ENCODE measurements around the gene CDK13. TPM values are rescaled to one million over a fixed set of nuclear protein-coding genes. Genes with fewer than 3 reads are reported as not detected.
"Not testable (repeated sequence)": the region's sequence is repeated elsewhere in the genome, so short reads cannot be mapped to it uniquely, and the experiment has no call there.

CDK13 gene
- polyA plus RNA-seq, 3 donors = 8.8 to 25.7 (median 11.2) TPM

DNA sequence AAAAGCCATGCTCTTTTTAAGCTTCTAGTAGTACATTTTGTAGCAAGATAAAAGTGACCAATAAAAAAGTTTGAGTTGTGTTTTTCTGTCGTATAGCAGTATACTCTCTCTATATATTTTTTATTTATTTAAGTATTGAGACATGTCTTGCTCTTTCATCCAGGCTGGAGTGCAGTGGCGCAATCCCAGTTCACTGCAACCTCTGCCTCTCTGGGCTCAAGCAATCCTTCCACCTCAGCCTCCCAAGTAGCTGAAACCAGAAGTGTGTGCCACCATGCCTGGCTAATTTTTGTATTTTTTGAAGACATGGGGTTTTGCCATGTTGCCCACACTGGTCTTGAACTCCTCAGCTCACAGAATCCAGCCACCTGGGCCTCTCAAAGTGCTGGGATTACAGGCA is 187.5 kb downstream of the CDK13 start:
- TF ChIP-seq, protein P1, sequence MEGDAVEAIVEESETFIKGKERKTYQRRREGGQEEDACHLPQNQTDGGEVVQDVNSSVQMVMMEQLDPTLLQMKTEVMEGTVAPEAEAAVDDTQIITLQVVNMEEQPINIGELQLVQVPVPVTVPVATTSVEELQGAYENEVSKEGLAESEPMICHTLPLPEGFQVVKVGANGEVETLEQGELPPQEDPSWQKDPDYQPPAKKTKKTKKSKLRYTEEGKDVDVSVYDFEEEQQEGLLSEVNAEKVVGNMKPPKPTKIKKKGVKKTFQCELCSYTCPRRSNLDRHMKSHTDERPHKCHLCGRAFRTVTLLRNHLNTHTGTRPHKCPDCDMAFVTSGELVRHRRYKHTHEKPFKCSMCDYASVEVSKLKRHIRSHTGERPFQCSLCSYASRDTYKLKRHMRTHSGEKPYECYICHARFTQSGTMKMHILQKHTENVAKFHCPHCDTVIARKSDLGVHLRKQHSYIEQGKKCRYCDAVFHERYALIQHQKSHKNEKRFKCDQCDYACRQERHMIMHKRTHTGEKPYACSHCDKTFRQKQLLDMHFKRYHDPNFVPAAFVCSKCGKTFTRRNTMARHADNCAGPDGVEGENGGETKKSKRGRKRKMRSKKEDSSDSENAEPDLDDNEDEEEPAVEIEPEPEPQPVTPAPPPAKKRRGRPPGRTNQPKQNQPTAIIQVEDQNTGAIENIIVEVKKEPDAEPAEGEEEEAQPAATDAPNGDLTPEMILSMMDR (IDR thresholded peaks at IDR 0.05) = no peak
- H3K9ac ChIP-seq (ENCODE audit: insufficient read depth, low read length, poor library complexity, severe bottlenecking) = no peak overlapping the region
- no peaks in the 10 kb centered on the region for H3K36me3 ChIP-seq (replicated peaks in 1 of 2; ENCODE audit: control insufficient read depth in 1 of 2, insufficient read depth in 2 of 2, low read length in 2 of 2)
- H3K27ac ChIP-seq (ENCODE audit: low read depth in 1 of 2, low read length in 2 of 2) = no peak overlapping the region
- H3K4me3 ChIP-seq (replicated peaks in 1 of 3; ENCODE audit: low read depth in 2 of 3, low read length in 3 of 3) = no peak overlapping the region
- DNase-seq = no peak
- H3K27me3 Mint-ChIP-seq (ENCODE audit: low read depth in 3 of 3) = peaks cover 16 to 28% (median 25%) of the 10 kb centered on the region in 3 donors
- peaks cover 3 to 19% of the 10 kb centered on the region in 2 donors for H3K27me3 ChIP-seq (ENCODE audit: control insufficient read depth in 2 of 2, insufficient read depth in 2 of 2, low read length in 2 of 2)
- H3K9me3 Mint-ChIP-seq = peaks cover 0 to 15% (median 9%) of the 10 kb centered on the region in 7 donors
- no CpG with 5 or more reads among the region's 2 CpGs for WGBS (ENCODE audit: insufficient coverage)
- no peak overlapping the region for H2AFZ ChIP-seq (ENCODE audit: insufficient read depth, low read depth, low read length, poor library complexity, severe bottlenecking)
- peaks cover 12 to 18% of the 10 kb centered on the region in 2 donors for H3K4me1 ChIP-seq (ENCODE audit: control insufficient read depth in 1 of 2, insufficient read depth in 2 of 2, low read length in 2 of 2)
- H3K27ac Mint-ChIP-seq = no peak overlapping the region
- H3K4me1 Mint-ChIP-seq = peaks cover 16% of the 10 kb centered on the region
- H3K36me3 Mint-ChIP-seq = no peaks in the 10 kb centered on the region
- H3K79me2 ChIP-seq (ENCODE audit: insufficient read depth, low read length) = peaks cover 19% of the 10 kb centered on the region
- peaks cover 0 to 2% of the 10 kb centered on the region in 2 donors for H3K9me3 ChIP-seq (replicated peaks in 1 of 2; ENCODE audit: control insufficient read depth in 1 of 2, insufficient read depth in 1 of 2, low read length in 2 of 2)
- peaks cover 4% of the 10 kb centered on the region for H4K20me1 ChIP-seq (ENCODE audit: insufficient read depth, low read length)
- H3K4me2 ChIP-seq (replicated peaks; ENCODE audit: extremely low read depth, low read length, poor library complexity, severe bottlenecking) = no peak overlapping the region
- no peak overlapping the region for H3K4me3 Mint-ChIP-seq
- intact Hi-C loops (cut with micrococcal nuclease) = loop anchor here (10.0 kb wide), 1 partner anchor 183 kb away; the partner anchor contains the start of gene CDK13 (in 2 of the 2)

DNA sequence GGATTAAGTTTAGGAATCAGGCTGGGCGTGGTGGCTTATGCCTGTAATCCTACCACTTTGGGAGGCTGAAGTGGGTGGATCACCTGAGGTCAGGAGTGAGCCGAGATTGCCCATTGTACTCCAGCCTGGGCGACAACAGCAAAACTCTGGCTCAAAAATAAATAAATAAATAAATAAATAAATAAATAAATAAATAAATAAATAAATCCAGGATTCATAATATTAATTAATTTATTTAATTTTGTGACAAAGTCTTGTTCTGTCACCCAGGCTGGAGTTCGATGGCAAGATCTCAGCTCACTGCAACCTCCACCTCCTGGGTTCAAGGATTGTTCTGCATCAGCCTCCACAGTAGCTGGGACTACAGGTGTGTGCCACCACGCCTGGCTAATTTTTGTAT is 188.9 kb downstream of the CDK13 start:
- Mint-ChIP-seq H3K4me3 (no peak overlapping the region), H3K27me3 (ENCODE audit: low read depth in 3 of 3) (peaks cover 16 to 28% (median 25%) of the 10 kb centered on the region in 3 donors)
- intact Hi-C loops (cut with micrococcal nuclease) = loop anchor here (10.0 kb wide), 1 partner anchor 184 kb away; the partner anchor contains the start of gene CDK13 (in 2 of the 2)

DNA sequence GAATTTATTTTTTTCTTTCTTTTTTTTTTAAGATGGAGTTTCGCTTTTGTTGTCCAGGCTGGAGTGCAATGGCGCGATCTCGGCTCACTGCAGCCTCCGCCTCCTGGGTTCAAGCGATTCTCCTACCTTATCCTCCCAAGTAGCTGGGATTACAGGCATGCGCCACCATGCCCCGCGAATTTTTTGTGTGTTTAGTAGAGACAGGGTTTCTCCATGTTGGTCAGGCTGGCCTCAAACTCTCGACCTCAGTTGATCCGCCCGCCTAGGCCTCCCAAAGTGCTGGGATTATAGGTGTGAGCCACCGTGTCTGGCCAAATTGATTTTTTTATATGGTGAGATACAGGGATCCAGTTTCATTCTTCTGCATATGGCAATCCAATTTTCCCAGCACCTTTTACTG is 189.8 kb downstream of the CDK13 start:
- H3K4me2 ChIP-seq (replicated peaks; ENCODE audit: extremely low read depth, low read length, poor library complexity, severe bottlenecking); DNase-seq; H3K36me3 Mint-ChIP-seq; H3K27ac ChIP-seq (ENCODE audit: low read depth in 1 of 2, low read length in 2 of 2); H4K20me1 ChIP-seq (ENCODE audit: insufficient read depth, low read length); H3K79me2 ChIP-seq (ENCODE audit: insufficient read depth, low read length); H3K4me1 ChIP-seq (ENCODE audit: control insufficient read depth in 1 of 2, insufficient read depth in 2 of 2, low read length in 2 of 2); H3K9me3 ChIP-seq (replicated peaks in 1 of 2; ENCODE audit: control insufficient read depth in 1 of 2, insufficient read depth in 1 of 2, low read length in 2 of 2); H3K4me1 Mint-ChIP-seq; H3K9ac ChIP-seq (ENCODE audit: insufficient read depth, low read length, poor library complexity, severe bottlenecking); H3K27ac Mint-ChIP-seq; H3K36me3 ChIP-seq (replicated peaks in 1 of 2; ENCODE audit: control insufficient read depth in 1 of 2, insufficient read depth in 2 of 2, low read length in 2 of 2); H2AFZ ChIP-seq (ENCODE audit: insufficient read depth, low read depth, low read length, poor library complexity, severe bottlenecking); H3K4me3 ChIP-seq (replicated peaks in 1 of 3; ENCODE audit: low read depth in 2 of 3, low read length in 3 of 3); H3K4me3 Mint-ChIP-seq: not testable (repeated sequence)
- intact Hi-C loops (cut with micrococcal nuclease) = loop anchor here (10.0 kb wide), 1 partner anchor 185 kb away; the partner anchor contains the start of gene CDK13 (in 2 of the 2)
- peaks cover 3 to 19% of the 10 kb centered on the region in 2 donors for H3K27me3 ChIP-seq (ENCODE audit: control insufficient read depth in 2 of 2, insufficient read depth in 2 of 2, low read length in 2 of 2)
- H3K9me3 Mint-ChIP-seq = peaks cover 0 to 19% (median 9%) of the 10 kb centered on the region in 7 donors
- WGBS (ENCODE audit: insufficient coverage) = no CpG with 5 or more reads among the region's 13 CpGs
- H3K27me3 Mint-ChIP-seq (ENCODE audit: low read depth in 3 of 3) = peaks cover 16 to 29% (median 25%) of the 10 kb centered on the region in 3 donors

More for the DNA sequence above, 188.9 kb downstream of the CDK13 start:
- no peak overlapping the region for H3K9ac ChIP-seq (ENCODE audit: insufficient read depth, low read length, poor library complexity, severe bottlenecking)
- H3K36me3 ChIP-seq (replicated peaks in 1 of 2; ENCODE audit: control insufficient read depth in 1 of 2, insufficient read depth in 2 of 2, low read length in 2 of 2) = no peaks in the 10 kb centered on the region
- H3K4me1 Mint-ChIP-seq = peaks cover 6% of the 10 kb centered on the region
- TF ChIP-seq, protein P1 (IDR thresholded peaks at IDR 0.05) = no peak
- H4K20me1 ChIP-seq (ENCODE audit: insufficient read depth, low read length) = no peaks in the 10 kb centered on the region
- WGBS (ENCODE audit: insufficient coverage) = 90% methylated on average over 2 of the region's 5 CpGs
- peak overlapping the region in 1 of 7 donors; percentile 20 for H3K27ac Mint-ChIP-seq
- H3K79me2 ChIP-seq (ENCODE audit: insufficient read depth, low read length) = peaks cover 5% of the 10 kb centered on the region
- peaks cover 0 to 2% of the 10 kb centered on the region in 2 donors for H3K9me3 ChIP-seq (replicated peaks in 1 of 2; ENCODE audit: control insufficient read depth in 1 of 2, insufficient read depth in 1 of 2, low read length in 2 of 2)
- H3K27me3 ChIP-seq (ENCODE audit: control insufficient read depth in 2 of 2, insufficient read depth in 2 of 2, low read length in 2 of 2) = peaks cover 3 to 19% of the 10 kb centered on the region in 2 donors
- H3K36me3 Mint-ChIP-seq = no peaks in the 10 kb centered on the region
- H3K4me2 ChIP-seq (replicated peaks; ENCODE audit: extremely low read depth, low read length, poor library complexity, severe bottlenecking) = no peak overlapping the region
- no peak for DNase-seq
- peaks cover 5 to 7% of the 10 kb centered on the region in 2 donors for H3K4me1 ChIP-seq (ENCODE audit: control insufficient read depth in 1 of 2, insufficient read depth in 2 of 2, low read length in 2 of 2)
- no peak overlapping the region for H3K27ac ChIP-seq (ENCODE audit: low read depth in 1 of 2, low read length in 2 of 2)
- no peak overlapping the region for H2AFZ ChIP-seq (ENCODE audit: insufficient read depth, low read depth, low read length, poor library complexity, severe bottlenecking)
- H3K4me3 ChIP-seq (replicated peaks in 1 of 3; ENCODE audit: low read depth in 2 of 3, low read length in 3 of 3) = no peak overlapping the region
- peaks cover 0 to 16% (median 9%) of the 10 kb centered on the region in 7 donors for H3K9me3 Mint-ChIP-seq
